Measurements from ENCODE around the gene KCNQ1. TPM values are rescaled to one million over a fixed set of nuclear protein-coding genes. Genes with fewer than 3 reads are reported as not detected.
A peak's percentile ranks its signal among the peaks of the same experiment; 100 is the strongest.

Gene KCNQ1
- total and polyA plus RNA-seq, 2 of the 13 experiments (the other 11 are each of a cell fraction or from before 2014, with no cell fraction given) = 0.02 to 0.08 TPM

GRCh38 chr11:2534134-2534956 lies 89.5 kb downstream of the KCNQ1 start:
- TF ChIP-seq, protein P1, sequence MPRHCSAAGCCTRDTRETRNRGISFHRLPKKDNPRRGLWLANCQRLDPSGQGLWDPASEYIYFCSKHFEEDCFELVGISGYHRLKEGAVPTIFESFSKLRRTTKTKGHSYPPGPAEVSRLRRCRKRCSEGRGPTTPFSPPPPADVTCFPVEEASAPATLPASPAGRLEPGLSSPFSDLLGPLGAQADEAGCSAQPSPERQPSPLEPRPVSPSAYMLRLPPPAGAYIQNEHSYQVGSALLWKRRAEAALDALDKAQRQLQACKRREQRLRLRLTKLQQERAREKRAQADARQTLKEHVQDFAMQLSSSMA (CRISPR knock-in tag; IDR thresholded peaks at IDR 0.05) = no peak
- TF ChIP-seq ZNF772 (CRISPR knock-in tag; IDR thresholded peaks at IDR 0.05) = no peak
- TF ChIP-seq MXD1 (CRISPR knock-in tag; IDR thresholded peaks at IDR 0.05) = 0 out of 2 replicates have a peak, but pooled peaks have one; percentile 24
- no peak for TF ChIP-seq TAF15 (IDR thresholded peaks at IDR 0.05; ENCODE audit: low read depth, low read length, poor library complexity, severe bottlenecking)
- TF ChIP-seq ERF (CRISPR knock-in tag; IDR thresholded peaks at IDR 0.05) = no peak
- TF ChIP-seq NFRKB (IDR thresholded peaks at IDR 0.05) = no peak
- TF ChIP-seq SIX1 (CRISPR knock-in tag; IDR thresholded peaks at IDR 0.05; ENCODE audit: borderline replicate concordance) = no peak
- TF ChIP-seq, protein P2, sequence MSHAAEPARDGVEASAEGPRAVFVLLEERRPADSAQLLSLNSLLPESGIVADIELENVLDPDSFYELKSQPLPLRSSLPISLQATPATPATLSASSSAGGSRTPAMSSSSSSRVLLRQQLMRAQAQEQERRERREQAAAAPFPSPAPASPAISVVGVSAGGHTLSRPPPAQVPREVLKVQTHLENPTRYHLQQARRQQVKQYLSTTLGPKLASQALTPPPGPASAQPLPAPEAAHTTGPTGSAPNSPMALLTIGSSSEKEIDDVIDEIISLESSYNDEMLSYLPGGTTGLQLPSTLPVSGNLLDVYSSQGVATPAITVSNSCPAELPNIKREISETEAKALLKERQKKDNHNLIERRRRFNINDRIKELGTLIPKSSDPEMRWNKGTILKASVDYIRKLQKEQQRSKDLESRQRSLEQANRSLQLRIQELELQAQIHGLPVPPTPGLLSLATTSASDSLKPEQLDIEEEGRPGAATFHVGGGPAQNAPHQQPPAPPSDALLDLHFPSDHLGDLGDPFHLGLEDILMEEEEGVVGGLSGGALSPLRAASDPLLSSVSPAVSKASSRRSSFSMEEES (CRISPR knock-in tag; IDR thresholded peaks at IDR 0.05) = 0 out of 2 replicates have a peak, but pooled peaks have one; percentile 1
- Histone ChIP-seq H3K79me2 (ENCODE audit: insufficient read depth, low read length) (no peaks in the 10 kb centered on the region), H2AFZ (ENCODE audit: low read length) (no peak overlapping the region), H4K20me1 (ENCODE audit: insufficient read depth, low read length) (no peaks in the 10 kb centered on the region), H3K4me3 (replicated peaks in 1 of 3; ENCODE audit: insufficient read depth in 1 of 3, low read depth in 2 of 3, low read length in 3 of 3) (no peak overlapping the region), H3K4me2 (ENCODE audit: low read depth, low read length) (peak overlapping the region; percentile 63; the same call in 1 of the 2 replicates), H3K27me3 (ENCODE audit: control insufficient read depth in 1 of 2, insufficient read depth in 2 of 2, low read length in 2 of 2) (peaks cover 12 to 66% of the 10 kb centered on the region in 2 experiments; a peak in 4 of 5 replicates), H3K9me3 (ENCODE audit: low read length) (no peaks in the 10 kb centered on the region), H3K4me1 (ENCODE audit: insufficient read depth, low read length) (peaks cover 29% of the 10 kb centered on the region), H3K36me3 (replicated peaks in 1 of 2; ENCODE audit: control insufficient read depth in 1 of 2, insufficient read depth in 2 of 2, low read length in 2 of 2) (no peaks in the 10 kb centered on the region), H3K27ac (ENCODE audit: extremely low read length, insufficient read depth, low read length) (no peak overlapping the region), H3K9ac (ENCODE audit: insufficient read depth, low read depth, low read length) (peak overlapping the region; percentile 19; the same call in 1 of the 2 replicates)
- BruUV-seq (replicated peaks) = no TSS peak
- in situ Hi-C loops (cut with HindIII; ENCODE audit: extremely low pct_ligation_motif_present, low pct_unique_long_range_greater_than_20kb) (loop anchor here (5.0 to 10.0 kb wide), 3 partner anchors 107 to 353 kb away; partner anchors contain the start of gene CDKN1C), intact Hi-C loops (cut with micrococcal nuclease; ENCODE audit: unreplicated experiment) (loop anchor here (5.0 to 10.0 kb wide), 2 partner anchors 118 to 220 kb away; no protein-coding TSS in a partner anchor)
- no peak for ATAC-seq
- no peak for DNase-seq (ENCODE audit: low spot score)
- ChIA-PET CTCF (ENCODE audit: low intra/inter-chr PET ratio, low total read pairs) (interaction anchor here (3.8 kb wide), 1 partner anchor 355 kb away, joined by 148 read pairs; the partner anchor contains the start of gene CDKN1C), POLR2A (interaction anchor here (0.7 to 3.3 kb wide), 8 partner anchors 28 to 358 kb away, joined by 3 to 27 read pairs (median 5); partner anchors contain the start of gene KCNQ1OT1)
- 71% methylated on average over 17 of the region's 31 CpGs for WGBS (ENCODE audit: low lambda C conversion rate)
- no peak for FAIRE-seq

All from HepG2 (cell line).